DND-41 (cell line): ENCODE results near the gene NPTXR.

Experiments
- EZH2 ChIP-seq: IDR thresholded peaks from 3 replicates; pipeline ENCODE4 v1.6.1; 2012; ENCODE audit warnings: borderline replicate concordance, low read depth, mild to moderate bottlenecking, moderate library complexity, low read length, inconsistent platforms; ENCODE audit not compliant: severe bottlenecking
- TF ChIP-seq, protein P1 (sequence below): IDR thresholded peaks from 2 replicates; pipeline ENCODE4 v1.5.1; 2012; ENCODE audit warnings: borderline replicate concordance, low read length, moderate library complexity, mild to moderate bottlenecking; ENCODE audit not compliant: poor library complexity, severe bottlenecking; ENCODE audit errors: extremely low read depth

DNA sequence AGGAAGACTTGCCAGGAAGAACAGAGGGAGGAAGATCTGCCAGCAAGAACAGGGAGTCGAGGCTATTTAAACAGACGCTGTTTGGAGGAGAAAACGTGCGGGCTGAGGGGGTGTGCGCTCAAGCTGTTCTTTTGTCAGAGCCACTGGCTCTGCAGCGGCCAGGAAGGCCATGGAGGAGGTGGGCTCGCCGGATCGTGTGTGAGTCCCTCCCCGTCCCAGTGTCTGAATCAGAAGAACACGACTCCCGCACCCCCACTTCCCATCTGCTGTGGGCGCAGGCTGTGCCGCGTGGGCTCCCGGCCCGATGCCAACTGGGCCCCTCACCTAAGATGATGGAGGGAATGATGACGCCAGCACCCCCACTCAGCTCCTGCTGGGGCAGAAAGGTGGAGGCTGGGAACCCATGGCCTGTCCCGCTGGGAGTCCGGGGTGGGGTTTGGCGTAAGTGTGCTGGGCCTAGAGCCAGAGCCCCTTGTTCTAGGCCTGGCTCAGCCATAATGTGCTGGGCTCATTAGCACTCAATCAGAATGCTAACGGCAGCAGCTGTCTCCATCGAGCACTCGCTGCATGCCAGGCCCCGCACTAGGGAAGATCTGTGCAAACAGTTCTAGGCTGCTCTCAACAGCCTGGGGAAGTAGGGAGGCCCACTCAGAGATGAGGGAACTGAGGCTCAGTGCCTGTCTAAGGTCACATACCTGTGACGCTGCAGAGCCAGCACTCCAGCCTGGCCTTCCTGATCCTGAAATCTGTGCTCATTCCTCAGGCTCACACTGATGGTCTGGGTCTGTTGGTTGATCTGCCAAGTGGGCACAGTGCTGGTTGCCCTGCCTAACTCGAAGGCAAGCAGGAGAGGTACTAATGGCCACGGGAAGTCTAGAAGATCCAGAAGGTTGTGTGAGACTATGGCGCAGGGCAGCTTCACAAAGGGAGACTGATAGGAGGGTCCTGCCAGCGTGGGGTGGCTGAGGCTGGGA, 11.5 kb downstream of the NPTXR start:
- TF ChIP-seq, protein P1, sequence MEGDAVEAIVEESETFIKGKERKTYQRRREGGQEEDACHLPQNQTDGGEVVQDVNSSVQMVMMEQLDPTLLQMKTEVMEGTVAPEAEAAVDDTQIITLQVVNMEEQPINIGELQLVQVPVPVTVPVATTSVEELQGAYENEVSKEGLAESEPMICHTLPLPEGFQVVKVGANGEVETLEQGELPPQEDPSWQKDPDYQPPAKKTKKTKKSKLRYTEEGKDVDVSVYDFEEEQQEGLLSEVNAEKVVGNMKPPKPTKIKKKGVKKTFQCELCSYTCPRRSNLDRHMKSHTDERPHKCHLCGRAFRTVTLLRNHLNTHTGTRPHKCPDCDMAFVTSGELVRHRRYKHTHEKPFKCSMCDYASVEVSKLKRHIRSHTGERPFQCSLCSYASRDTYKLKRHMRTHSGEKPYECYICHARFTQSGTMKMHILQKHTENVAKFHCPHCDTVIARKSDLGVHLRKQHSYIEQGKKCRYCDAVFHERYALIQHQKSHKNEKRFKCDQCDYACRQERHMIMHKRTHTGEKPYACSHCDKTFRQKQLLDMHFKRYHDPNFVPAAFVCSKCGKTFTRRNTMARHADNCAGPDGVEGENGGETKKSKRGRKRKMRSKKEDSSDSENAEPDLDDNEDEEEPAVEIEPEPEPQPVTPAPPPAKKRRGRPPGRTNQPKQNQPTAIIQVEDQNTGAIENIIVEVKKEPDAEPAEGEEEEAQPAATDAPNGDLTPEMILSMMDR = no peak
- TF ChIP-seq EZH2 = no peak
